GM12872 (cell line): ENCODE data around the gene CD247.

Source experiments
- TF ChIP-seq, protein P1 (sequence below): IDR thresholded peaks from 3 replicates; pipeline ENCODE4 v1.5.1; 2011; ENCODE audit warnings: low read depth, mild to moderate bottlenecking, low read length, moderate library complexity; ENCODE audit not compliant: insufficient read depth

CD247 gene

DNA sequence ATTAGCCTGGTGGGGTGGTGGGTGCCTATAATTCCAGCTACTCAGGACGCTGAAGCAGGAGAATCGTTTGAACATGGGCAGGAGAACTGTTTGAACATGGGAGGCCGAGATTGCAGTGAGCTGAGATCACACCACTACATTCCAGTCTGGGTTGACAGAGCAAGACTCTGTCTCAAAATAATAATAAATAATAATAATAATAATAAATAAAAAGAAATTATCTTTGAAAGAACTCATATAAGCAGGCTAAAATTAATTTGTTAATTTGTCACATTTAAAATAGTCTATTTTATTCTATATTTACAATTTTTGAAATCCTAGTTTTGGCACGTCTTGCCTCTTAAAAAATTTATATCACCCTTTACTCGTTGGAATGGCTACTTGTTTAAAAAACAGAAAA is 27.6 kb downstream of the CD247 start:
- TF ChIP-seq, protein P1, sequence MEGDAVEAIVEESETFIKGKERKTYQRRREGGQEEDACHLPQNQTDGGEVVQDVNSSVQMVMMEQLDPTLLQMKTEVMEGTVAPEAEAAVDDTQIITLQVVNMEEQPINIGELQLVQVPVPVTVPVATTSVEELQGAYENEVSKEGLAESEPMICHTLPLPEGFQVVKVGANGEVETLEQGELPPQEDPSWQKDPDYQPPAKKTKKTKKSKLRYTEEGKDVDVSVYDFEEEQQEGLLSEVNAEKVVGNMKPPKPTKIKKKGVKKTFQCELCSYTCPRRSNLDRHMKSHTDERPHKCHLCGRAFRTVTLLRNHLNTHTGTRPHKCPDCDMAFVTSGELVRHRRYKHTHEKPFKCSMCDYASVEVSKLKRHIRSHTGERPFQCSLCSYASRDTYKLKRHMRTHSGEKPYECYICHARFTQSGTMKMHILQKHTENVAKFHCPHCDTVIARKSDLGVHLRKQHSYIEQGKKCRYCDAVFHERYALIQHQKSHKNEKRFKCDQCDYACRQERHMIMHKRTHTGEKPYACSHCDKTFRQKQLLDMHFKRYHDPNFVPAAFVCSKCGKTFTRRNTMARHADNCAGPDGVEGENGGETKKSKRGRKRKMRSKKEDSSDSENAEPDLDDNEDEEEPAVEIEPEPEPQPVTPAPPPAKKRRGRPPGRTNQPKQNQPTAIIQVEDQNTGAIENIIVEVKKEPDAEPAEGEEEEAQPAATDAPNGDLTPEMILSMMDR: no peak

DNA sequence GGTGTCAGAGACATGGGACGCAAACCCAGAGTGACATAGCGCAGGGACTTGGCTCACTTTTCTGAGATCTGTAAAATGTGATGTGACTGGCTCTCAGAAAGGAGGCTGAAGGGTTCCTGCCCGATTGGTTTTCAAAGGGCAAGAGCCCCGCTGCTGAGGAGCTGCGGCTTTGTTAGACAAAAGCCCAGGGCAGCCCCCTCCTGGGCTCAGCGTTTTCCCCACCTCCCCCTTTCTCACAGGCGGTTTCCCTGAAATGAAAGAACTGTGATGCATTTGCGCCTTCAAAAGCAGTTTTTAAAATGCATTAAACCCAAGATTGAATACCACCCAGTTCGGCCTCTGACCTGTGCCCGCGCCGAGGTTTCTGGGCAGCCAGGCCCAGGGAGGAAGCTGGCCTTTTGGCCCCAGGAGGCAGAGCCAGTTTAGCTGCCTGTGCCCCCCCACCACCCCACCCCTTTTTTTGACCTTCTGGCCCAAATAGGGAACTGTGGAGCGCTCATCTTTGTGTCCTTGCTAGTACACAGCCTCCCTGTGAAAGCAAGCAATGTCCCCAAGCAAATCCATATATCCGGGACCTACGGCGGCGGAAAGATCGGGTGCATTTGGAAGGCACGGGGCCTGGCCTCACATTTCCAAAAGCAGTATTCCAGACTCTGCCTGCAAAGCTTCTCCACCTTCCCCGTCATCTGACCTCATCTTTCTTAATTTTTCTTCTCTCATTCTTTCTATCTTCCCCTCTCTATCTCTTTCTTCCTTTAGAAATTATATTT is 28.6 kb downstream of the CD247 start:
- TF ChIP-seq, protein P1: no peak

DNA sequence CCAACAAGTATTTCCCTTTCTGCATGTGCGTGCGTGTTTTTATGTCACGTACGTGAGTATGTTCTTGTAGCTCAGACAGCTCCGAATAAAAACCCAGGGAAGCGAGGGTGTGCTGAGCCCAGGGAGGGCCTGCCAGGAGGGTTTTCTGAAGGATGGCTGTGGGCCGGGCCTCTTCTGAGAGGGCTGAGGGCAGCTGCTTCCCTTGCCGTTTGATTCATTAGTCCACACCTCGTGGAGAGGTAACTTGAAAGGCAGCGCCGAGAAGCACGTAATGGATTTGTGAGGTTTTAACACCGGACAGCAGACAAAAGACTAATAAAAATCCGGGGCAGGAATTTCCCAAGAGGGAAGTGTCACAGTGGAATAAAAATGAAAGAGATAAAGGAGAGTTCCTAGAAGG is 29.5 kb downstream of the CD247 start:
- TF ChIP-seq, protein P1: no peak

DNA sequence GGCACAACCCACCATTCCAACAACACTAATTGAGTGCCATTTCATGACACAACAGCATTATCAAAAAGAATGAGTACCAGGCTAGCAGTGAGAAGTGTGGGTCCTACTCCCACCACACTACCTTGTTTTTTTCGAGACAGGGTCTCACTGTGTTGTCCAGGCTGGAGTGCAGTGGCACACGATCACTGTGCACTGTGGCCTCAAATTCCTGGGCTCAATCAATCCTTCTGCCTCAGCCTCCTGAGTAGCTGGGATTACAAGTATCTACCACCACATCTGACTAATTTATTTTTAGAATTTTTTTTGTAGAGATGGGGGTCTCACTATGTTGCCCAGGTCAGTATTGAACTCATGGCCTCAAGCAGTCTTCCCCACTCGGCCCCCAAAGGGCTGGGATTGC is 30.7 kb downstream of the CD247 start:
- TF ChIP-seq, protein P1: no peak

DNA sequence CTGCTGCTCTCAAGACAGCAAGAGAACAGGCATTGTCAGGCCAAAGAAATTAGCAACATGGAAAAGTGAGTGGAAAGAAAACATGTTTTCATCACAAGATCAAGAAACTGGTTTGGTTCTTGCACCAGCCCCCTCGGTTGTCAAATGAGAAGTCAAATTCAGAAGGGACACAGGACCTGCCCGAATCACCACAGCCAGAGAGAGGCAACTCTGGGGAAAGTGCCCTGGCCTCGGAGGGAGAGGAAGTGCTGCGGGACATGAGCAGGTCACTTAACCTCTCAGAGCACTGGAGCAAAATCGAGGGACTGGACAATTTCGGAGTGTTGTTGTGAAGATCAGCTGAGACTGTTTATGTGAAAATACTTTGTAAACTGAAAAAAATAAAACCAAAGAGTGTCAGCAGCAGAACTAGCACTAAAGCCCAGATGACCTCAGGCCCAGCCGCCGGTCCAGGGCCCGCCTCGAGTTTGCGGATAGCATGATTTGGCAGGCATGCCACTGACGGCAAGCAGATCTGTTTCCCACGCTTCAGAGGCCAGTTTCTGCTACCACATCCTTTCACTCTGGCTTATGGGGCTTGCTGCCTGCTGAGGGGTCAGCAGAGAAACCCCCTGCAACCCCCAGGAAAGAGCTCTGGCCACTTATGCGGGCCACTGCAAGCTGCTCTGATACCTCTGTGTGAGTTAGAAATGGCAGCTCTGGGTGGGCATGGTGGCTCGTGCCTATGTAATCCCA is 32.1 kb downstream of the CD247 start:
- TF ChIP-seq, protein P1: no peak

DNA sequence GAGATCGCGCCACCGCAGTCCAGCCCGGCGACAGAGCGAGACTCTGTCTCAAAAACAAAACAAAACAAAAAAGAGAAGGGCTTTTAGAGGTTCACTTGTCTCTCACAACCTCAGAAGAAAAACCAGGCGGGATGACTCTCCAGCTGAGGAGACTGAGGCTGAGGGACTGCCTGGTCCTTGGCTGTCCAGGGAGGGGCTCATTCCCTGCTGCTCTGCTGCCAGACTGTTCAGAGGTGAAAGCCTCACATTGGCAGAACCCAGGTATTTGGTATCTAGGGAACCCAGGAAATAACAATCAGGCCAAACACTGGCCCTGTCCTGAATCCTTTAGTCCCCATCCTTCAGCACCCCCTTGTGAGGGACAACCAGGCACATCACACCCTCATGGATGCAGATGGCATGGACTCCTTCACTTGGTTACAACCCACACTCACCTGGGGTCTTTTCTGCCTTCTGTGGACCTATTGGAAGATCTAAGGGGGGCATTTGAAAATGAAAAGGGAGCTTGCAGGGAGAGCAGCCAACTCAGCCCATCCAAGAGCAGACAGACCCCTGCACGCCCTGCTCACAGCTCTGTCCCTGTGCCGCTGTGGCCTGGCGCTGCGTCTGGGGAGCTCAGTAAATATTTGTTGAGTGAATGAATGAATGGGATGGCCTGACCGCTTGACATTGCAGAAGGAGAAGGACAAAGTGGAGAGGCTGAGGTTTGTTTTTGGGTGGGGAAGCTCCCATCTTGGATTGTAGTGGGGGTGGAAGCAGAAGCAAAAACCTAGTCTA is 33.4 kb downstream of the CD247 start:
- TF ChIP-seq, protein P1: no peak

DNA sequence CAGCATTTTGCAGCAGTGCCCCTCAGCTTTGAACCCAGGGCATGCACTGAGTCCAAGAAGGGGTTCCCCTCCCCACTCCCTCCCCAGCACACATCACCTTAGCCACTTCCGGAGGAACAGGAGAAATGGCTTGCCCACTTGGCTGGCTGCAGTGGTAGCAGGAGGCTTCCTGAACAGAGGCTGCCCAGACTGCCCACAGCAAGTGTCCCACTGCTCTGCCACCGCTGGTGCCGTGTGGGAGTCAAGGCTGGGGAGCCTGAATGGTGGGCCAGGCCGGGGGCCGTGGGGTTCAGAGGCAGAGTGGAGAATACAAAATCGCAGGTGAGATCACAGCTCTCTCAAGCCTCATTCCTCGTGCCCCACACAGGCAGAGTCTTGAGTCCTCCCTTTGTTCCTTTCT is 34.5 kb downstream of the CD247 start:
- TF ChIP-seq, protein P1: no peak
